Trophoblast cell (in vitro differentiated cells and primary cell): Measurements from ENCODE around the gene SNX20.

Source experiments
- DNase-seq, 2 donors: peaks; one replicate each; pipeline ENCODE4 v3.0.0-alpha.2; 2016
- H2AFZ ChIP-seq: 2 replicates; pipeline ENCODE4 v1.6.1; 2013; ENCODE audit warnings: low read length, moderate library complexity, mild to moderate bottlenecking; ENCODE audit not compliant: insufficient read depth, poor library complexity
- H2AK5ac ChIP-seq: 2 replicates; pipeline ENCODE4 v1.6.1; 2013; ENCODE audit warnings: mild to moderate bottlenecking, low read length
- H2BK120ac ChIP-seq: 2 replicates; pipeline ENCODE4 v1.6.1; 2013; ENCODE audit warnings: low read length, mild to moderate bottlenecking, moderate library complexity; ENCODE audit not compliant: insufficient read depth, poor library complexity
- H2BK12ac ChIP-seq: 2 replicates; pipeline ENCODE4 v1.6.1; 2013; ENCODE audit warnings: mild to moderate bottlenecking, low read length, moderate library complexity
- H2BK5ac ChIP-seq: 2 replicates; pipeline ENCODE4 v1.6.1; 2013; ENCODE audit warnings: low read length, low read depth, moderate library complexity, mild to moderate bottlenecking; ENCODE audit not compliant: poor library complexity
- H3K14ac ChIP-seq: 2 replicates; pipeline ENCODE4 v1.6.1; 2013; ENCODE audit warnings: mild to moderate bottlenecking, low read length
- H3K18ac ChIP-seq: 2 replicates; pipeline ENCODE4 v1.6.1; 2013; ENCODE audit warnings: mild to moderate bottlenecking, low read length
- H3K23ac ChIP-seq: 2 replicates; pipeline ENCODE4 v1.6.1; 2013; ENCODE audit warnings: low read length
- H3K27ac ChIP-seq: 2 replicates; pipeline ENCODE4 v1.5.1; 2013; ENCODE audit warnings: low read depth, mild to moderate bottlenecking, inconsistent platforms, low read length, moderate library complexity
- H3K27me3 ChIP-seq: 2 replicates; pipeline ENCODE4 v1.6.1; 2013; ENCODE audit warnings: inconsistent platforms, mild to moderate bottlenecking, low read length, moderate library complexity; ENCODE audit not compliant: insufficient read depth
- H3K36me3 ChIP-seq, 2 experiments: 1 replicate in 1 of 2; 2 replicates in 1 of 2; pipeline ENCODE4 v1.6.1; 2013; ENCODE audit warnings: low read length in 2 of 2, mild to moderate bottlenecking in 2 of 2, moderate library complexity in 1 of 2; ENCODE audit not compliant: insufficient read depth in 2 of 2, control insufficient read depth in 1 of 2
- H3K4ac ChIP-seq: 2 replicates; pipeline ENCODE4 v1.6.1; 2013; ENCODE audit warnings: low read depth, mild to moderate bottlenecking, low read length, moderate library complexity
- H3K4me1 ChIP-seq, 2 experiments: 1 replicate in 1 of 2; 2 replicates in 1 of 2; pipeline ENCODE4 v1.6.1; 2013; ENCODE audit warnings: low read length in 2 of 2, mild to moderate bottlenecking in 2 of 2, moderate library complexity in 1 of 2; ENCODE audit not compliant: insufficient read depth in 2 of 2, control insufficient read depth in 1 of 2
- H3K4me2 ChIP-seq: 2 replicates; pipeline ENCODE4 v1.6.1; 2013; ENCODE audit warnings: inconsistent platforms, mild to moderate bottlenecking, low read length, moderate library complexity
- H3K4me3 ChIP-seq: 2 replicates; pipeline ENCODE4 v1.5.1; 2013; ENCODE audit warnings: mild to moderate bottlenecking, low read depth, low read length, inconsistent platforms
- H3K79me1 ChIP-seq: one replicate; pipeline ENCODE4 v1.6.1; 2013; ENCODE audit warnings: low read length
- H3K79me2 ChIP-seq: 2 replicates; pipeline ENCODE4 v1.6.1; 2013; ENCODE audit warnings: low read length, mild to moderate bottlenecking; ENCODE audit not compliant: control insufficient read depth, insufficient read depth, poor library complexity
- H3K9ac ChIP-seq: 2 replicates; pipeline ENCODE4 v1.6.1; 2013; ENCODE audit warnings: mild to moderate bottlenecking, low read length
- H3K9me3 ChIP-seq: 2 replicates; pipeline ENCODE4 v1.6.1; 2013; ENCODE audit warnings: low read depth, mild to moderate bottlenecking, control low read depth, inconsistent platforms, low read length; ENCODE audit not compliant: insufficient read depth
- H4K12ac ChIP-seq: 2 replicates; pipeline ENCODE4 v1.6.1; 2013; ENCODE audit warnings: low read depth, mild to moderate bottlenecking, low read length, moderate library complexity
- H4K8ac ChIP-seq: 2 replicates; pipeline ENCODE4 v1.6.1; 2013; ENCODE audit warnings: low read depth, mild to moderate bottlenecking, low read length, moderate library complexity
- H4K91ac ChIP-seq: one replicate; pipeline ENCODE4 v1.6.1; 2013; ENCODE audit warnings: low read depth, mild to moderate bottlenecking, low read length, moderate library complexity
- WGBS: extraction: QIAGEN DNeasy Blood & Tissue Kit; methylation state at CpG from one replicate; pipeline ENCODE4 v1.1.7; 2013; ENCODE audit warnings: missing lambda C conversion rate; ENCODE audit not compliant: insufficient read length, insufficient coverage; ENCODE audit errors: extremely low coverage; 5-methylcytosine and 5-hydroxymethylcytosine counted together

The SNX20 gene

DNA sequence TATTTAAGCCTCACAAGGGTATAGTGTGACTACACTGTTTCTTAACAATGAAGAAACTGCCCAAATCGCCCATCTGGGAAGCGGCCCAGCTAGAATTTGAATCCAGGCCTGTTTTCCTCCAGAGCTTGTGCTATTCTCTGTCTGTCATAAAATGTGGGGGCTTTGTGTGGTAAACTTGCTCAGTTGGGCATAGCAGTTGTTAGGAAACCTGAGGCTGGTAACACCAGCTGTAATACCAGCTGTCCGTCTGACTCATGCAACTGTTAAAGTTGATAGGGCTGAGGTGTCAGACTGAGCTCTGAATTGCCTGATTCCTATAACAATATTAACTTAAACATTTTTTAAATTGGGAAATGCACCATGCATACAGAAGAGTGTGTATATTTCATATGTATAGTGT lies 21.6 kb upstream of the SNX20 start:
- Histone ChIP-seq H3K4ac (no peak overlapping the region), H3K18ac (no peak overlapping the region), H2AK5ac (no peak overlapping the region), H4K91ac (no peak overlapping the region), H3K4me2 (no peak overlapping the region), H2AFZ (no peak overlapping the region), H2BK120ac (no peak overlapping the region), H3K9me3 (peaks cover 2% of the 10 kb centered on the region), H3K14ac (no peak overlapping the region), H3K4me1 (peaks cover 0 to 2% of the 10 kb centered on the region in 2 experiments), H2BK5ac (no peak overlapping the region), H3K79me2 (no peaks in the 10 kb centered on the region), H4K8ac (no peak overlapping the region), H3K23ac (no peak overlapping the region), H3K27ac (no peak overlapping the region), H3K36me3 (no peaks in the 10 kb centered on the region), H3K9ac (no peak overlapping the region), H3K27me3 (no peaks in the 10 kb centered on the region), H3K79me1 (no peaks in the 10 kb centered on the region), H4K12ac (no peak overlapping the region), H2BK12ac (no peak overlapping the region), H3K4me3 (no peak overlapping the region)
- no CpG with 5 or more reads among the region's 3 CpGs for WGBS
- no peak for DNase-seq

DNA sequence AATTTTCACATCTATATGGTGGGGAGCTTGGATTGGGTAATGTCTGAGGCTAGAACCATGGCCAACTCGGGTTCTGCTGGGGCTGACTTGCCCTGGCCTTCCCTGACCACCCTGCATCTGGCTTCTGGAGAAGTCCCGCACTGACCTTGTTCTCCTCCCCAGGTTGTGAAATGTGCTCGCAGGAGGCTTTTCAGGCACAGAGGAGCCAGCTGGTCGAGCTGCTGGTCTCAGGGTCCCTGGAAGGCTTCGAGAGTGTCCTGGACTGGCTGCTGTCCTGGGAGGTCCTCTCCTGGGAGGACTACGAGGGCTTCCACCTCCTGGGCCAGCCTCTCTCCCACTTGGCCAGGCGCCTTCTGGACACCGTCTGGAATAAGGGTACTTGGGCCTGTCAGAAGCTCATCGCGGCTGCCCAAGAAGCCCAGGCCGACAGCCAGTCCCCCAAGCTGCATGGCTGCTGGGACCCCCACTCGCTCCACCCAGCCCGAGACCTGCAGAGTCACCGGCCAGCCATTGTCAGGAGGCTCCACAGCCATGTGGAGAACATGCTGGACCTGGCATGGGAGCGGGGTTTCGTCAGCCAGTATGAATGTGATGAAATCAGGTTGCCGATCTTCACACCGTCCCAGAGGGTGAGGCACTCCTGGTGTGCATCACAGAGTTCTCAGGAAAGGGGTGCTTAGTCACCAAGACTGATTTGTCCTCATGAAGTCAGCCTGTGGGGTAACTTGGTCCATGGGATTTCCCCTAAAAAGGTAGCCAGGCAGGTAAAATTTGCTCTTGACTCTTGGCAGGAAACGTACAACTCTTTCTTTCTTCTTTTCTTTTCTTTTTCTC lies 18.4 kb upstream of the SNX20 start:
- Histone ChIP-seq H3K4me3 (no peak overlapping the region), H4K12ac (no peak overlapping the region), H3K14ac (no peak overlapping the region), H3K9me3 (peaks cover 2% of the 10 kb centered on the region), H3K9ac (no peak overlapping the region), H3K23ac (no peak overlapping the region), H3K79me1 (no peaks in the 10 kb centered on the region), H3K27me3 (no peaks in the 10 kb centered on the region), H2BK5ac (no peak overlapping the region), H2BK120ac (no peak overlapping the region), H4K91ac (no peak overlapping the region), H2AFZ (no peak overlapping the region), H4K8ac (no peak overlapping the region), H3K4me1 (no peaks in the 10 kb centered on the region), H3K4me2 (no peak overlapping the region), H3K18ac (no peak overlapping the region), H2AK5ac (no peak overlapping the region), H3K79me2 (no peaks in the 10 kb centered on the region), H3K27ac (no peak overlapping the region), H3K4ac (no peak overlapping the region), H3K36me3 (no peaks in the 10 kb centered on the region), H2BK12ac (no peak overlapping the region)
- no CpG with 5 or more reads among the region's 19 CpGs for WGBS
- DNase-seq = peak in 1 of 2 donors; percentile 19

DNA sequence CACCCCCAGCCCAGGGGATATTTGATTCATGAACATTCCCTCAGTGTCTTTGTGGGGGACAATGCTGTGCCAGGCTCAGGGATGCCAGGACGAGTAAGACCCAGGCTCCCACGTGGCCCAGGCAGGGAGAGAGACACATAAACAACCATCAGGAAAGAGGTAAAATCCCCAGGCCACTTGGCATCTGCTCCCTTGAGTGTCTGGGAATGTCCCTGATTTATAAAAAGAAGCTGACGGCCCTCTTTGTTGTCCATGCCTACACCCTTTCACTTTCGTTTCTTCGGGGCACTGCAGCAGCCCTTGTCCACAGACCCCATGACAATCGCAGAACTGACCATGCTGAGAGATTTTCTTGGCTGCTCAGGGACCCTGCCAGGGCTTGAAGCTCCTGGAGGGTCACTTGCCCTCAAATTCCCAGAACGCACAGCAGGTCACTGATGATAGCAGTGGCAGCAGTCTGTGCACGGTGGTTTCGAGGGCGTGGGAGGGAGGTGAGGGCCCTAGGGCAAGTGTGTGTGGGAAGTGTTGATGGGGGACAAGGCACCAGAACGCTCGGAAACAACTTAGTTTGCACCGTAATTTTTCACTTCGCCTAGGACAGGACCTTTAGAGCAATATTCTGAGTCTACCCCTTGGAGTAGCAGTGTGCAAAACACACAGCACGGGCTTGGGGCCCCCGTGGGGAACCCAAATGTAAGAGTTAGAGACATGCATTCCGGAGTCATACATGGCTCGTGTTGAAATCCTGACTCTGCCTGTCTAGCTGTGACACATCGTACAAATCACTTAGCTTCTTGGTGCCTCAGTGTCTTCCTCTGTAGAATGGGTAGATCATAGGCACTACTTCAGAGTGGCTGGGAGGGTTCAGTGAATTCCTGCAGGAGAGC lies 17.0 kb upstream of the SNX20 start:
- Histone ChIP-seq H3K23ac (no peak overlapping the region), H4K12ac (no peak overlapping the region), H4K8ac (no peak overlapping the region), H3K4me1 (peaks cover 0 to 2% of the 10 kb centered on the region in 2 experiments), H3K14ac (no peak overlapping the region), H2BK120ac (no peak overlapping the region), H4K91ac (no peak overlapping the region), H3K4ac (no peak overlapping the region), H3K27ac (no peak overlapping the region), H3K9ac (no peak overlapping the region), H2BK5ac (no peak overlapping the region), H3K27me3 (peaks cover 5% of the 10 kb centered on the region), H2AK5ac (no peak overlapping the region), H3K4me2 (no peak overlapping the region), H2BK12ac (no peak overlapping the region), H3K36me3 (no peaks in the 10 kb centered on the region), H3K79me1 (no peaks in the 10 kb centered on the region), H2AFZ (no peak overlapping the region), H3K4me3 (peak overlapping the region; percentile 28), H3K18ac (no peak overlapping the region), H3K9me3 (peaks cover under 1% of the 10 kb centered on the region), H3K79me2 (no peaks in the 10 kb centered on the region)
- DNase-seq = peak in 1 of 2 donors; percentile 42
- no CpG with 5 or more reads among the region's 19 CpGs for WGBS

DNA sequence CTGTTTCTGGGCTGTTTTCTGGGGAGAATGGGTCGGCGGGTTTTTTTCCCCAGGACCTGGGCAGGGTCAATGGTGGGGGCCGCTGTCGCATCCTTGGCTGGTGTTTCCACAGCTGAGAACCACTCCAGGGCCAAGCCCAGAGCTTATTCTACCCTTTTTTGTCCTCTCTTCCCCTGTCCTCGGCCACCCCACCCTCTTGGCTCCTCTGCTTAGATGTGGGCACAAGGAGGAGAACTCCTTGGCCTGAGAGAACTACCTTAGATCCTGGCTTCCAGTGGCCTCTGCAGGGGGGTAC lies 16.3 kb upstream of the SNX20 start:
- Histone ChIP-seq H3K4me1 (peaks cover 0 to 2% of the 10 kb centered on the region in 2 experiments), H2BK12ac (no peak overlapping the region), H2BK5ac (no peak overlapping the region), H3K4me2 (no peak overlapping the region), H3K4me3 (no peak overlapping the region), H3K9me3 (peaks cover 8% of the 10 kb centered on the region), H3K4ac (no peak overlapping the region), H3K23ac (no peak overlapping the region), H4K12ac (no peak overlapping the region), H3K27ac (no peak overlapping the region), H3K9ac (no peak overlapping the region), H3K36me3 (no peaks in the 10 kb centered on the region), H3K79me2 (no peaks in the 10 kb centered on the region), H3K79me1 (no peaks in the 10 kb centered on the region), H3K18ac (no peak overlapping the region), H3K14ac (no peak overlapping the region), H2BK120ac (no peak overlapping the region), H4K91ac (no peak overlapping the region), H3K27me3 (peaks cover 5% of the 10 kb centered on the region), H4K8ac (no peak overlapping the region), H2AK5ac (no peak overlapping the region), H2AFZ (no peak overlapping the region)
- no peak for DNase-seq
- no CpG with 5 or more reads among the region's 5 CpGs for WGBS
